NCI-H1105 treated with DMSO at 0.1 percent for 48 hours (cell line): Measurements from ENCODE around the gene GTF2H2.
"Not testable (repeated sequence)": the region's sequence is repeated elsewhere in the genome, so short reads cannot be mapped to it uniquely, and the experiment has no call there.

Experiments
- DNase-seq: peaks from one replicate; lab custom pipeline; 2025; lab: John Stamatoyannopoulos, UW

The GTF2H2 gene

DNA sequence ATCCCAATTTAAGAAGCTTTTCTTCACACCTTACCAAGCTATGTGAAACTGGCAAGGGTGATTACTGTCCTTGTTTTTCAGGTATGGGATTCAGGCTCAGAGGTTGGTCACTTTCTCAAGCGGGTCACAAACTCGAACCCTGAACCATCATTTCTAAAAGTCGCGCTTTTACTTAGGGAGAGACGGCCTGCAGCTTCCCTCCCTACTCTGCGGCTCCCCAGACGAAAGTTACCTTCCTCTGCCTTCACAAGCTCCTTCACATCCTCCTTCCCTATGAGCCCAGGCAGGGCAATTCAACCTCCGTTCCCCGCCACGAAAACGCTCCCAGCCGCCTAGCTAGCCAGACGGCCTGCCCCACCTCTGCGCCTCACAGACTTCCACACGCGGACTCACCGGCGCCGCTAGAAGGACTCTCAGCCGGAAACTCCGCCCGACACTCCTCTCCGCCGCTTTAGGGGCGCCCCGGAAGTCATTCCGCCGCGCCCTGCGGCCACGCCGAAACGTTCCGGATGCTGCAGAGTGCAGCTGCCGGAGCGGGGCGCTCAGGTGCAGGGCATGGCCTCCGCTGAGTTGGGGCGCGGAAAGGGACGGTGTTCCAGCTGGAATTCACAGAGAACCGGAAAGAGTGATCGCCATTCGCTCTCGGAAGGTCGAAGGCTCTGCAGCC lies at the start of gene GTF2H2:
TSS of gene GTF2H2 (minus strand) at position 415 of the 667 bp plus-strand sequence. CDS start 4,913 bp downstream, outside the sequence.
- not testable (repeated sequence) for DNase-seq

DNA sequence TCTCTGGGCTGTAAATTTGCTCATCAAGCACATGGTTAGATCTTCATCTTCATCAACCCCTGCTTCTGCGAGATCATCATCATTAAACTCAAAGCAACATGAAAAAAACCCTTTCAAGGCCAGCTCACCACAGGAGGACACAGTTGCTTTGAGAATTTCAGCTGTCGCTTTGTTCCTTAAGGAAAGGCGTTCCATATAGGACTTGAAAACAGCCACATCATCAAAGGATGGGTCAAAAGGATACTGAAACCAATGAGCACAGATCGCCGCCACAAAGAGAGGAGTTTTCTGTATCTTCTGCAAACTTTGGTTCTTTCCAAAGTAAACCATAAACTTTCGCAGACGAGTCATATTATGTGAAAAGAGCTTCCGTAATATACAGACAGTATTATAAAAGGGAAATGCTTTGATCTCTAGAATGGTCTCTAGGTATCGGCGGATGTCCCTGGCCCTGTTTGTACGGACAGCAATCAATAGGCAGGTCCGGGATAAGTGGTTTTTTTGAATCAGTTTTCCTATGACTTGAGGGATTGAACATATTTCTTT lies 42.3 kb upstream of the GTF2H2 start:
- not testable (repeated sequence) for DNase-seq

DNA sequence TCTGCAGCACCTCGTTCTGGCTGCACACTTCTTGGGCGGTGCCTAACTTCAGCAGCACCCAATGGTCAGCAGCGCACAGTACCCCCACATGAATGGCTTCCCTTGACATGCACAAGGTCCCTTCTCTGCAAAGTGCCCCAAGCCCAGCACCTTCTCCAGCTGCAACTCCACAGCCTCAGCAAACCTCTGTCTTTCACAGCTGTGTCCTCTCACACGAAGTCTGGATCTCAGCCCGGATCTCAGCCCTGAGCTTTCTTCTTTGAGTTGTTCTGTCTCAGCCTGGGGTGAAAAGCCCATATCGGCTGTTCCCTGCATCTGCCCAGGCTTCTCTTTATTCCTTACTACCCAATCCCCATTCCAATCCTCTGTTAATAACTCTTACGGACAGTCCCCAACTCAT lies 32.5 kb upstream of the GTF2H2 start:
- DNase-seq = not testable (repeated sequence)

DNA sequence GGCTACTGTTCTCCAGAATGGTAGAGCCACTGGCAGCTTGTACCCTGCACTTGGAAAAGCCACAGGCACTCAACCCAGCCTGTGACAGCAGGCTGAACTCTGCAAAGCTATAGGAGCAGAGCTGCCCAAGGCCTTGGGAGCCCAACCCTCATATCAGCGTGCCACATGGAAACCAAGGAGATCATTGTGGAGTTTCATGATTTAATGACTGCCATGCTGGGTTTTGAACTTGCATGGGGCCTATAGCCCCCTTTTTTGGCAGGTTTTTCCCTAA lies 30.4 kb upstream of the GTF2H2 start:
- not testable (repeated sequence) for DNase-seq

DNA sequence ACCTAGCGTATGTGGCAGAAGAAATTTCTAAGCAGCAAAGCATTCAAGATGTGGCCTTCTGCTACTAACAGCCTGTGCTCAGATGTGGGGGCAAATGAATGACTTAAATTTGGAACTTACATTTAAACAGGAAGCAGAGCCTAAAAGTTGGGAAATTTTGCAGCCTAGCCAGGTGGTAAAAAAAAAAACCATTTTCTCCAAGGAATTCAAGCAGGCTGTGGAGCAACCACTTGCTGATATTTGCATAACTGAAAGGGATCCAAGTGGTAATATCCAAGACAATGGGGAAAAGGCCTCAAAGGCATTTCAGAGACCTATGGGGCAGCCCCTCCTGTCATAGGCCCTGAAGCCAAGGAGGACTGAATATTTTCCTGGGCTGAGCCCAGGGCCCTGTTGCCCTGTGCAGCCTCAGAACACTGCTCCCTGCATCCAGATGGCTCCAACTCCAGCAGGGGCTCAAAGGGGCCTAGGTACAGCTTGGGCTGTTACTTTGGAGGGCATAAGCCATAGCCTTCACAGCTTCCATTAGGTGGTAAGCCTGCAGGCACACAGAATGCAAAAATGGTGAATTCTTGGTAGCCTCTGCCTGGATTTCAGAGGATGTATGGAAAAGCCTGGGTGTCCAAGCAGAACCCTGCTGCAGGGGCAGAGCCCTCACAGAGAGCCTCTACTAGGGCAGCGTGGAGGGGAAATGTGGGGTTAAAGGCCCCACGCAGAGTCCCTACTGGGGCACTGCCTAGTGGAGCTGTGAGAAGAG lies 29.9 kb upstream of the GTF2H2 start:
- DNase-seq = not testable (repeated sequence)

DNA sequence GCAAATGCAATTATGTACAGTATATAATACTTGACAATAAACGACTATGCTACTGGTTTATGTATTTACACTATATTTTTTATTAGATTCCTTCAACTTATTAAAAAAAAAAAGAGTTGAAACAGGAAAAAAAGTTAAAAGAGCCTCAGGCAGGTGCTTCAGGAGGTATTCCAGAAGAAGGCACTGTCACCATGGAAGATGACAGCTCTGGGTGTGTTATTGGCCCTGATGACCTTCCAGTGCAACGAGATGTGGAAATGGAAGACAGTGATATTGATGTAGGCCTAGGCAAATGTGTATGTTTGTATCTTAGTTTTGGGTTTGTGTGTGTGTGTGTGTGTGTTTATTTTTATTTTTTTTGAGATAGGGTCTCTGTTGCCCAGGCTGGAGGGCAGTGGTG lies 22.3 kb upstream of the GTF2H2 start:
- not testable (repeated sequence) for DNase-seq

DNA sequence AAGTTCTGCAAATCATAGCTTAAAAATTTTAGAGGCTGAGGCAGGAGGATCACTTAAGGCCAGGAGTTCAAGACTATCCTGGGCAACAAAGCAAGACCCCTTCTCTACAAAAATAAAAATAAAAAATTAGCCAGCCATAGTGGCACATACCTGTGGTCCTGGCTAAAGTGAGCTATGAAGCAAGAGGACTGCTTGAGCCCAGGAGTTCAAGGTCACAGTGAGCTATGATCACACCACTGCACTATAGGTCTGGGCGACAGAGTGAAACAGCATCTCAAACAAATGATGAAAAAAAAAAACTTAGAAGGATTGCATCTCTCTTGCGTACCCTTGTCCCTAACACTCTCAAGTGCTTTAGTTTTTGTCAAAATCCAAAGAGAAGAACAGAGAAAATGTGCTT lies 21.3 kb upstream of the GTF2H2 start:
- not testable (repeated sequence) for DNase-seq

DNA sequence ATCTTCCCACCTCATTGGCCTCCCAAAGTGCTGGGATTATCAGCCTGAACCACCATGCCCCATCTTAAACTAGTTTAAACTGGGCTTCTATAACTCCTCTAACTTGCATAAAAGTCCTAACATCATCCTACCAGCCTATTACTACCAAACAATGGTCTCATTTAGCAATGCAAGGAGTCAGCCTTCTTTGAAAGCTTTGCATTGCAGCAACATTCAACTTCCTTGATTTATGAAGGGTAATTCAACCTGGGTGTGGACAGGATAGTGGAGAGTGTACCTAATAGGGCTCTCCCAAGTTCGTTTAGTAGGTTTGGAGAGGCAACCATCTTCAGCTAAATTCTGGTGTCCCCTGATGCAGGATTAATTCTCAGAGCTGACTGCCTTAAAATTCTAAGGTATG lies 18.7 kb upstream of the GTF2H2 start:
- DNase-seq = not testable (repeated sequence)

DNA sequence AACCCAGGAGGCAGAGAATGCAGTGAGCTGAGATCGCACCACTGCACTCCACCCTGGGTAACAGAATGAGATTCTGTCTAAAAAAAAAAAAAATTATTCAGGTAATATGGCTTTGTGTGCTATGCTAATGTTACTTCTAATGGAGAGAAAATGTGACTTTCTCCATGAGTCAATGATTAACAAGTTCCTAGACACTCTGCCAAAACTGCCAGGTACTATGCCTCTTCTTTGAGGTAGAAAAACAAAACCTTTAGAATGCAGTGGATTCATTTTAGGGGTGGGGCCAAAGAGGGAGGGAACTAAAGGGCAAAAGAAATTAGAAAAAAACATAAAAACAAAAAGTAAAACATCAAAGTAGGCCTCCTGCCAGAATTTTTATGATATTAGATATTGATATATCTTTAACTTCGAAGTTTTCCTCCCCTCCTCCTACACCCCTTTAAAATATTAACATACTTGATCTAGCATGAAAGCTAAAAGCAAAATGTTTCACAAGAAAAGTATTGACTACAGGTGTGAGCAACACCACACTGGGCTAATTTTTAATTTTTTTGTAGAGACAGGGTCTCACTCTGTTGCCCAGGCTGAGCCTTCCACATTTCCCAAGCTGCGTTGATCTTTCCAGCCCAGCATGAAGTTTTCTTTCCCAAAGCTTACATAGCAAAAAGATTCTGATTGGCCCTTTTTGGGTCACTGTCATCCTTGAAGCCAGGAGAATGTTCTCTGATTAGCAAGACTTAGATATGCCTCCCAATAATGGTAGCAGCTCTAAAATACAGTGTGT lies 17.0 kb upstream of the GTF2H2 start:
- DNase-seq = not testable (repeated sequence)

DNA sequence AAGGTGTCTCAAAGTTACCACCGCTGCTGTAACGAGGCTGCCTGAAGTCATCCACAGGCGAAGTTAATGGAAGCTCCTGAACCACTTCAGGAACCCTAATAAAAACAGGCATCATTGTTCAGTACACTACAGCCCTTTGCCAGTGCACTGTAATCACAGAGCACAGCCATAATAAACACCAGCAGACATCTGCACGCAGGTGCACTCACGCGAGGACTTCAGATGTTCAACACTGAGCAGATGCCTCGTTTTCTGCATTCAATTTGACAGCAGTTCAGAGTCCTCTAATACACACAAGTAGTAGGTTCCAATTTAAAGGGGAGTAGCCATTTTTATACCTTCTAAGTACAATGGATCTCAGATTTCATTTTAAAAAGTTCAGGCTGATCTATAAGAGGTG lies 15.4 kb upstream of the GTF2H2 start:
- DNase-seq = not testable (repeated sequence)

DNA sequence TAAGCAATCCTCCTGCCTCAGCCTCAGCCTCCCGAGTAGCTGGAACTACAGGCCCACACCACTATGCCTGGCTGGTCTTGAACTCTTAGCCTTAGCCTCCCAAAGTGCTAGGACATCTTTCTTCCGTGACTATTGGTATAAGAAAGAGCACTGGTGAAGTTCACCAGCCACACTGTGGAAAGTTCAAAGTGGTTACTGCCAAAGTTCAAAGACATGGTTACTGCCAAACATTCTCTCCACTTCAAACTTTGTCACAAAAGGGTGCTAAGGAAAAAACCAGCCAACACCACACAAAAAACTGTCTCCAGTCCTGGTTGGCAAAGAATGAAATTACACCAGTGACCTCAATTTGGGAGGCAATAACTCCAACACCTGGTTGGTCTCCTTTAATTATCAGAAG lies 14.9 kb upstream of the GTF2H2 start:
- not testable (repeated sequence) for DNase-seq

DNA sequence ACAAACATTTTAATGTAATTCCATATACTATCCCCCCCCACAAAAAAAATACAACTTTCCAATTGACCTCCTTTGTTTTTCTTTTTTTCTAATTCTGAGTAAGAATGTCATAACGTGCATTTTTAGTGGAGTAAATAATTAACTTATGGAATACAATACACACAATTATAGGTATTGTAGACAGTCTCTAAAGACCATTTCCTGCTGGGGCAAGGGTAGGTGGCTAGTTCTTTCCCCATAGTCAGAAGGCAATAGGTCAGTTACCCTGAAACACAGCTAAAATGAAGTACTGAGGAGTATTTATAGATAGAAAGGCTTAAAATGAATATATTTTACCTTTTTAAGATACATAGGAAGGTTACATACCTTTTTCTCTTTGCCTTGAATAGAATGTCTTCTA lies 6.2 kb downstream of the GTF2H2 start:
- not testable (repeated sequence) for DNase-seq

DNA sequence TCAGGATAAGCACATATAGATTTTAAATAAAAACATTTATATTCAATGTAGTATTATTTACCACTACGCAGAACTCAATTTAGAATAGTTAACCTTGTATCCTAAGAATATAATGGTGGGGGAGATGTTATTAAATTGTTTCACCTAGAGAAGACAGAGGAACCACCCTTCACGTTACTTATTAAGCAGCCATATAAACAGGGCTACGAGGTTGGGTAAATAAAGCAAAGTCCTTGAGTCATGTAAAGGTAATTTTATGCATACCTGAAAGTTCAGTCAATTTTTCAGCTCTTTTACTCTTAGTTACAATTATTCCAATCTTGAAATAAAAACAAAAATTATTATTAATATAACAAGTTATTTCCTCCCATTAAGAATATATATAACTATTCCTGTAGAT lies 8.1 kb downstream of the GTF2H2 start:
- DNase-seq = not testable (repeated sequence)

DNA sequence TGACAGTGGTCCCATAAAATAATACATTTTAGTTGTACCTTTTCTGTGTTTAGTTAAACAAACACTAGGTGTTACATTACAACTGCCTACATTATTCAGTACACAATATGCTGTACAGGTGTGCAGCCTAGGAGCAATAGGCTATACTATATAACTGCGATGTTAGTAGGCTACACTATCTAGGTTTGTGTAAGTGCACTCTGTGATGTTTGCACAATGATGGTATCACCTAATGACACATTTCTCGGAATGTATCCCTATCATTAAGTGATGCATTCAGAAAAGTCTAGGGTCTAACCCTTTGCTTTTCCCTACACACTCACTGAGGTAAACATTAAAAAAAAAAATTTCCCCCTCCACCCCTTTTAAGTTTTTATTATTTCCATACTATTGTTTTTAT lies 22.7 kb downstream of the GTF2H2 start:
- not testable (repeated sequence) for DNase-seq

DNA sequence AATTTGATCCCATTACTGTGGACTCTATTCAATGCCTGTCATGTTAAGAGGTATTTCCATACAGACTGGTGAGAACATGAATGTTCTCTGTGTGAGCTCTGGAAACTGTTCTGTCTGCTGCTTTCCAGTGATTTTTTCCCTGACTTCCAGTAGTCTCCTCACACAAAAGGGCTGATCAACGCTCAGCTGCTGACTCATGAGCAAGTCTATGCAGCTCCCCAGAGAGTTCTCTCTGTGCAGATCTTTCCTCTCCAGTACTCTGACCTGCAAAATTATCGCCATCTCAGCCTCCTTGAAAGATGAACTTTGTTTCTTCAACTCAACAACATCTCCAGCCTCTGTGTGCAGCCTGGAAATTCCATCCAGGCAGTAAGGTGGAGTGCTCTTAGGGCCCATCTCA lies 23.3 kb downstream of the GTF2H2 start:
- DNase-seq = not testable (repeated sequence)

DNA sequence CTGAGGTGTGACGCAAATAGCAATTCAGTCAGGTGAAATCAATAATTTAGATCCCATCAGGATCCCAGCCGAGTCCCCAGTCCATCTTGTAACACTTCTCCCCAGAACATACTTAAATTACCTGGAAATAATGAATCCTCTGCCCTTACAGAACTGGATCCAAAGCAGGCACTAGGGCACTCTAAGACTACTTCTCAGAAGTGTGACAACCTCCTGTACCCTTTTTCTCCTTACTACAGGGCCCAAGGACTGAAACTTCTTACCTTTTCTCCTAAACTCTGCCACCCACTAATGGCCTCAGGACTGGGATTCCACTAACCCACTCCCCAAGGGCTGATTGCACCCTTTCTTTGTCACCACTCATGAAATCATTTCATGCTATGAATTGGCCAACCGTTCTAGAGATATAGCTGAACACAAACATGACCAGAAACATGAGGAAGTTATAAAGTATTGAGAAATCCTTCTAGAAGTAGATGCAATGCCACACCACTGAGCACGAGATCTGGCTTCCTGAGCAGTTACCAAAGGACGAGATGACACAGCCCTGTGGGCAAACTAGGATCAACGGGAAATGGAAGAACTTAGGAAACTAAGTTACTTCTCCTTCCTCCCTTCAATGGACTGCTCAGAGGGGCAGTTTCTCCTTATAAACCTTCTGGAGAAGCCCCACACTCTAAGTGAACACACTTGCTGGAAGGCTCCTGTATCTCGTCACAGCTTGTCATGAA lies 36.3 kb downstream of the GTF2H2 start:
- not testable (repeated sequence) for DNase-seq

DNA sequence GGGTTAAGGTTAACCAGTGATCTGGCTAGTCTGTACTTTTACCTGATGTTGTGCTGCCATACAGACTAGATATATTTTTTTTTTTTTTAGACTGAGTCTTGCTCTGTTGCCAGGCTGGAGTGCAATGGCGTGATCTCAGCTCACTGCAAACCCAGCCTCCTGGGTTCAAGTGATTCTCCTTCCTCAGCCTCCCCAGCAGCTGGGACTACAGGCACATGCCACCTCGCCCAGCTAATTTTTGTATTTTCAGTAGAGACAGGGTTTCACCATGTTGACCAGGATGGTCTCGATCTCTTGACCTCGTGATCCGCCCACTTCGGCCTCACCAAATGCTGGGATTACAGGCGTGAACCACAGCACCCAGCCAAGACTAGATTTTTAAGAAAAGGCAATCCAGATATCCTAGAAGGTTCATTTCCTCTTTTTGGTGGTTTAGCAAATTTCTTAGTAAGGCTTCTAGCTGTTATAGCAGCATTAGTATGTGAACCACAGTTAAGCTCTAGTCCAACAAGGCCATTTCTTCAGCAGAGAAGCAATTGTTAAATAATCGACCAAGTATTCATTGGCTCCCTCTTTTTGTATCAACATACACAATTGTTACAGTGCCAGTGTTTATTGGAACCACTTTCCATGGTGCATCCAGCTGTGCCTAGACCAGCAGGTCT lies 42.1 kb downstream of the GTF2H2 start, which contains the start of gene NAIP:
TSS of gene NAIP (minus strand) at position 51 of the 665 bp plus-strand sequence. CDS start 12,424 bp downstream, outside the sequence.
- not testable (repeated sequence) for DNase-seq

DNA sequence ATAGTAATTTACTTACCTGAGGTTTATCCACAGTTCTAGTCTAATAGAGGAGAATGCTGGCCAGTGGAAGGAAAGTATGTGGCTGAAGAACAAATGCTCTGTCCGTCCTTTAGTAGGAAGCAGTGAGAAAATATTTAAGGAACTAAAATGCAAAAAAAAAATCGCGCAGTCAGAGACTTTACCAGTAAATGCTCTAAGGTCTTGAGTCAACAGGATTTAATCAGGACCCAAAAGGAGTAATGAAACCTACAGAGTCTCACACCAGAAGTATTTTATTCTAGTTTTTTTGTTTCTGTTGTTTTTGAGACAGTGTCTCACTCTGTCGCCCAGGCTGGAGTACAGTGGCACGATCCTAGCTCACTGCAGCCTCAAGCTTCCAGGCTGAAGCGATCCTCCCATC lies 46.8 kb downstream of the GTF2H2 start:
- not testable (repeated sequence) for DNase-seq

DNA sequence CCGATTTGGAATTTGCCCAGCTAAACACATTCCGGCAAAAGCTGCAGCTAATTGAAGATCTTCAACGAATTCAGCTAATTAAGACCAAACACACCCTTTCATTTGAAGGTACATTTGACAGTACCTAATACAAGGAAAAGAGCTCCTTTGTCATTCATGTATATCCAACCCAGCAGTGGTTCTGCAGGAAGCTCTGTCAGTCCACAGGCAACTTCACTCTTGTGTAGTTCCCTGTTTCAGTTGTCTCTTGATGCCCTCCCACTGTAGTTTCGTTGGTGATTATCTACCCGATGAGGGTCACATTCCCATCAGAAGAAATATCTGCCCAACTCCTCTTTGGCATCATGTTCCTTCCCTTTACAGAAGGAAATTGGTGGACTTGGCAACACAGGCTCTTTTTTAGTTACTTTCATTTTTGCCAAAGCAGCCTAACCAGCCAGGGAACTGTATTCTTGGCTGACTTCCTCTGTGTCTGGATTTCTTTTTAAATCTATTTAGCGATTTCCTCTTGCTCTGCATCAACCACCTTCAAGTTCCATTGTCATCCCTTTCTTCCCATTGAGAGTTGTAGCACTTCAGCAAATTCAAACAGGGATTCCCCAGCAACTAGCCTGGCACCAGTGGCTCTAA lies 49.0 kb downstream of the GTF2H2 start:
- not testable (repeated sequence) for DNase-seq

DNA sequence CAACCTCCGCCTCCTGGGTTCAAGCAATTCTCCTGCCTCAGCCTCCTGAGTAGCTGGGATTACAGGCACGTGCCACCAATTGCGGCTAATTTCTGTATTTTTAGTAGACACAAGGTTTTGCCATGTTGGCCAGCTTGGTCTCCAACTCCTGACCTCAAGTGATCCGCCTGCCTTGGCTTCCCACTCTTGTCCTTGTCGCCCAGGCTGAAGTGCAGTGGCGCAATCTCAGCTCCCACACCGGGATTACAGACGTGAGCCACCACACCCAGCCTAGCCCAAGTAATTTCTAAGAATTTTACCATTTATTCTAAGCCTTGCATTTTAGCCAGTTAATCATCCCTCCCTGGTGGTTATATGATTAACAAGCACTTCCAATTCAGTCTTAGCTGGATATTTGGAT lies 53.3 kb downstream of the GTF2H2 start:
- DNase-seq = no peak

DNA sequence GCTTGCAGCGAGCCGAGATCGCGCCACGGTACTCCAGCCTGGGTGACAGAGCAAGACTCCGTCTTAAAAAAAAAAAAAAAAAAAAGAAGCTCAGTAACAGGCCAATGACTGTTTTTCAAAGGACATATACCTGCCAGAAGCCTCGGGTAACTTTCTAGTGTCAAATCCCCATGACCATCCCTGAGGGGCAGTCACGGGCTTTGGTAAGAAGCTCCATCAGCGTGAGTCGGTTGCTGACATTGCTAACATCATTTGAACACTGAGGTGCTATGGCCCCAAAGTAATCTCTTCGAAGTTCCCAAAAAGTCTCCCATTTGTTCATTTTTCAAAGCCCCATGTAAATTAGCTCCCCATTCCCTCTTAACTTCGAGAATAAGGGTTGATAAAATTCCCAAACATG lies 53.9 kb downstream of the GTF2H2 start:
- DNase-seq = no peak
